Caco-2 (cell line): ENCODE data around the gene WDR86. TPM values are rescaled to one million over a fixed set of nuclear protein-coding genes. Genes with fewer than 3 reads are reported as not detected.

Source experiments
- BruUV-seq: library from RNA; stranded (reverse); fragments of 400-500 nt; replicated peaks from 2 replicates; lab custom pipeline; 2021; lab: Mats Ljungman, UMichigan
- CTCF ChIA-PET: fragments of 300-600 bp; sonication (Branson Sonifier 250); formaldehyde crosslinking; loops from one replicate; lab custom pipeline; 2022; ENCODE audit warnings: antibody characterized with exemption; lab: Charles Lee
- POLR2A ChIA-PET: fragments of 300-600 bp; sonication (Branson Sonifier 250); formaldehyde crosslinking; loops from one replicate; lab custom pipeline; 2022; ENCODE audit warnings: antibody characterized with exemption; lab: Charles Lee
- DNase-seq, 2 experiments: peaks; one replicate each; pipeline versions ENCODE4 v3.0.0 to v3.0.0-alpha.2; 2020 to 2022
- H3K27me3 ChIP-seq: replicated peaks from 2 replicates; pipeline ENCODE4 v1.6.0; 2011; ENCODE audit warnings: low read length; ENCODE audit not compliant: control insufficient read depth, insufficient read depth
- H3K36me3 ChIP-seq: 2 replicates; pipeline ENCODE4 v1.5.1; 2011; ENCODE audit warnings: low read length; ENCODE audit not compliant: control insufficient read depth, insufficient read depth
- H3K4me1 ChIP-seq: fragments of 250-450 bp; sonication (Bioruptor Pico); 2 replicates; pipeline ENCODE4 v1.5.1; 2020; ENCODE audit warnings: mild to moderate bottlenecking
- H3K4me3 ChIP-seq: 2 replicates; pipeline ENCODE4 v1.5.1; 2011; ENCODE audit warnings: low read depth, mild to moderate bottlenecking, control low read depth, low read length
- H3K9me3 ChIP-seq: fragments of 250-450 bp; sonication (Bioruptor Pico); 2 replicates; pipeline ENCODE4 v1.5.1; 2020; ENCODE audit warnings: mild to moderate bottlenecking, moderate library complexity
- H3K27ac Mint-ChIP-seq: one replicate; pipeline ENCODE4 v1.8.0; 2022; ENCODE audit warnings: mixed read lengths; ENCODE audit not compliant: unreplicated experiment
- H3K27me3 Mint-ChIP-seq: one replicate; pipeline ENCODE4 v1.8.0; 2022; ENCODE audit warnings: mixed read lengths; ENCODE audit not compliant: insufficient read depth, unreplicated experiment
- H3K36me3 Mint-ChIP-seq: one replicate; pipeline ENCODE4 v1.8.0; 2022; ENCODE audit warnings: mild to moderate bottlenecking, mixed read lengths; ENCODE audit not compliant: insufficient read depth, unreplicated experiment
- H3K4me1 Mint-ChIP-seq: one replicate; pipeline ENCODE4 v1.8.0; 2022; ENCODE audit warnings: low read depth, mixed read lengths; ENCODE audit not compliant: unreplicated experiment
- H3K4me3 Mint-ChIP-seq: one replicate; pipeline ENCODE4 v1.8.0; 2022; ENCODE audit warnings: mild to moderate bottlenecking, moderate library complexity, mixed read lengths; ENCODE audit not compliant: unreplicated experiment
- H3K9me3 Mint-ChIP-seq: one replicate; pipeline ENCODE4 v1.8.0; 2022; ENCODE audit warnings: mixed read lengths; ENCODE audit not compliant: unreplicated experiment
- CTCF ChIP-seq, 2 experiments: fragments of 200-600 bp in 1 of 2; IDR thresholded peaks; 1 replicate in 1 of 2; 2 replicates in 1 of 2; pipeline versions ENCODE4 v1.5.1 to v1.8.0; 2011 to 2022; ENCODE audit warnings: antibody characterized with exemption in 1 of 2, control low read depth in 1 of 2, inconsistent platforms in 1 of 2, low read depth in 1 of 2, low read length in 1 of 2, mild to moderate bottlenecking in 1 of 2, moderate library complexity in 1 of 2; ENCODE audit not compliant: insufficient read depth in 1 of 2, severe bottlenecking in 1 of 2, unreplicated experiment in 1 of 2
- intact Hi-C: fragments of 100-400 bp; cut with micrococcal nuclease; formaldehyde crosslinking; loops from one replicate; pipeline ENCODE4 v1.10.0; 2022; ENCODE audit not compliant: unreplicated experiment
- total RNA-seq: library from RNA; stranded (reverse); gene quantifications from 2 replicates; pipeline ENCODE4 v1.2.3, GENCODE V29; 2022

WDR86 gene
- total RNA-seq, 1 experiment from 2014 or later: 0.52 TPM

GRCh38 chr7:151378496-151379192, 31.2 kb downstream of the WDR86 start:
- H3K9me3 ChIP-seq: no peaks in the 10 kb centered on the region
- Mint-ChIP-seq H3K4me3 (no peak overlapping the region), H3K27me3 (peaks cover 5% of the 10 kb centered on the region), H3K9me3 (no peaks in the 10 kb centered on the region), H3K27ac (no peak overlapping the region), H3K4me1 (no peaks in the 10 kb centered on the region), H3K36me3 (peaks cover 22% of the 10 kb centered on the region)
- DNase-seq: no peak
- BruUV-seq: no TSS peak
- no peak for TF ChIP-seq CTCF (IDR thresholded peaks at IDR 0.05; ENCODE audit: insufficient read depth in 1 of 2, low read depth in 1 of 2, low read length in 1 of 2, severe bottlenecking in 1 of 2, unreplicated experiment in 1 of 2)
- peaks cover 11% of the 10 kb centered on the region for H3K4me1 ChIP-seq
- H3K27me3 ChIP-seq: no peaks in the 10 kb centered on the region; the same call in 1 of the 2 replicates
- H3K36me3 ChIP-seq: no peaks in the 10 kb centered on the region
- H3K4me3 ChIP-seq: no peak overlapping the region
- ChIA-PET CTCF (no interaction called here), POLR2A (interaction anchor here (0.6 kb wide), 1 partner anchor 303 kb away, joined by 3 read pairs; no protein-coding TSS in a partner anchor)
- intact Hi-C loops: no loop called here

DNA sequence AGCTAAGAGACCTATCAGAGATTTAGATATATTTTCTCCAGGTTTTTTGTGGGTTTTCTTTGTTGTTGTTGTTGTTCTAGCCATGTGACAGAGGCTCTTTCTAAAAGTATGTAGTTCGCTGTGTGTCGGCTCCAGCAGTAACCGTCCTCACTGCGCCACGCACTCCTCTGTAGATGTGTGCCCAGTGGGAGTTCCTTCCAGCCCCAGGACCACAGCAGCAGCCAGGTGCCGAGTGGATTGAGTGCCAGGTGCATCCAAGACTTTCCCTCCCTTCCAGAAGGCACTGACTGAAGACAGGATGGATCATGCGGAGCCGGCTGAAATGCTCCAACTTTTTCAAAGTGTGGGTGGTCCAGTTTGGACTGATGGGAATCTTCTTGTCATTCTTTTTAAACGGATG, 31.8 kb downstream of the WDR86 start:
- H3K27me3 Mint-ChIP-seq: peaks cover 5% of the 10 kb centered on the region
- Histone ChIP-seq H3K4me1 (peaks cover 11% of the 10 kb centered on the region), H3K4me3 (no peak overlapping the region), H3K9me3 (no peaks in the 10 kb centered on the region), H3K36me3 (no peaks in the 10 kb centered on the region), H3K27me3 (no peaks in the 10 kb centered on the region; the same call in 1 of the 2 replicates)
- peaks cover 22% of the 10 kb centered on the region for H3K36me3 Mint-ChIP-seq
- TF ChIP-seq CTCF (IDR thresholded peaks at IDR 0.05; ENCODE audit: insufficient read depth in 1 of 2, low read depth in 1 of 2, low read length in 1 of 2, severe bottlenecking in 1 of 2, unreplicated experiment in 1 of 2): no peak
- no peak overlapping the region for H3K4me3 Mint-ChIP-seq
- intact Hi-C loops: no loop called here
- no peaks in the 10 kb centered on the region for H3K9me3 Mint-ChIP-seq
- no peaks in the 10 kb centered on the region for H3K4me1 Mint-ChIP-seq
- ChIA-PET POLR2A (interaction anchor here (0.6 kb wide), 1 partner anchor 302 kb away, joined by 3 read pairs; no protein-coding TSS in a partner anchor), CTCF (no interaction called here)
- TSS peak; percentile 73 for BruUV-seq
- H3K27ac Mint-ChIP-seq: no peak overlapping the region
- no peak for DNase-seq

DNA sequence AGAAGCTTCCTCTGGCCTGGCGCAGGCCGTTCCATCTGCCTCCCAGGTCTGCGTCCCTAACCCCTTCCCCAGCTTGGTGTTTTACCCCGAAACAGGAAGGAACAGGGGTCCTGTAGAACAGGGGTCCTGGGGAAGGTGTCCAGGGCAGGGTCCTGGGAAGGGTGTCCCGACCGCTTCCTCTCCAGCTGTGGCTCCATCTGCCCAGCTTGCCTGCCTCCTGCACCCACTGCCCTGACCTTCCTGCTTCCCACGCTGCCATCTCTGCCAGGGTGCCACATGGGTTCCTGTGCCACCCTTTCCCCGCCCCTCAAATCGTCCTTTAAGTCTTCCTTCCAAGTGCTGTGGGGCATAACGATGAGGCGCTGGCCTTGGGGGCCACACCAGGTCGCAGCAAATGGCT, 32.4 kb downstream of the WDR86 start:
- Mint-ChIP-seq H3K27ac (no peak overlapping the region), H3K36me3 (peaks cover 28% of the 10 kb centered on the region), H3K27me3 (peaks cover 3% of the 10 kb centered on the region), H3K4me3 (no peak overlapping the region), H3K4me1 (no peaks in the 10 kb centered on the region), H3K9me3 (no peaks in the 10 kb centered on the region)
- H3K9me3 ChIP-seq: no peaks in the 10 kb centered on the region
- H3K4me3 ChIP-seq: no peak overlapping the region
- TF ChIP-seq CTCF (IDR thresholded peaks at IDR 0.05; ENCODE audit: insufficient read depth in 1 of 2, low read depth in 1 of 2, low read length in 1 of 2, severe bottlenecking in 1 of 2, unreplicated experiment in 1 of 2): no peak
- no TSS peak for BruUV-seq
- no peaks in the 10 kb centered on the region for H3K27me3 ChIP-seq
- H3K36me3 ChIP-seq: no peaks in the 10 kb centered on the region
- ChIA-PET CTCF (no interaction called here), POLR2A (no interaction called here)
- no peak for DNase-seq
- intact Hi-C loops: no loop called here
- peaks cover 11% of the 10 kb centered on the region for H3K4me1 ChIP-seq
